Erythroblast (primary cell): ENCODE results near the gene C22orf42.
"Not testable (repeated sequence)": the region's sequence is repeated elsewhere in the genome, so short reads cannot be mapped to it uniquely, and the experiment has no call there.

Experiments used
- GATA1 ChIP-seq: IDR thresholded peaks from 2 replicates; pipeline ENCODE4 v1.6.1; 2011; ENCODE audit warnings: low read depth, mild to moderate bottlenecking, control low read depth, low read length, moderate library complexity
- POLR2A ChIP-seq: IDR thresholded peaks from 2 replicates; pipeline ENCODE4 v1.6.1; 2011; ENCODE audit warnings: mild to moderate bottlenecking, low read length

- TF ChIP-seq POLR2A, GATA1: not testable (repeated sequence)
Observed at GRCh38 chr22:32147128-32147527, 12.0 kb downstream of the C22orf42 start.
